AG04449 (cell line): ENCODE measurements around the gene RNPC3.
"Not testable (repeated sequence)": the region's sequence is repeated elsewhere in the genome, so short reads cannot be mapped to it uniquely, and the experiment has no call there.

Experiments
- CTCF ChIA-PET: fragments of 350-600 bp; formaldehyde crosslinking; extraction: SDS; loops from one replicate; lab custom pipeline; 2021; ENCODE audit warnings: antibody characterized with exemption; lab: Yijun Ruan, JAX
- POLR2A ChIA-PET: fragments of 400-600, 350-600 bp; formaldehyde crosslinking; extraction: SDS; loops from one replicate; lab custom pipeline; 2020; ENCODE audit warnings: antibody characterized with exemption, inconsistent platforms; lab: Yijun Ruan, JAX
- DNase-seq: peaks from one replicate; pipeline ENCODE4 v3.0.0-alpha.2; 2010; ENCODE audit warnings: low read depth, low spot score
- H3K4me3 ChIP-seq: 2 replicates; pipeline ENCODE4 v1.5.1; 2011; ENCODE audit warnings: low read depth, mild to moderate bottlenecking, control low read depth, low read length
- TF ChIP-seq, protein P1 (sequence below): IDR thresholded peaks from one replicate; pipeline ENCODE4 v1.5.1; 2011; ENCODE audit warnings: mild to moderate bottlenecking, moderate library complexity, low read length, control low read depth, inconsistent platforms; ENCODE audit not compliant: insufficient read depth; ENCODE audit errors: missing control alignments

Gene RNPC3

GRCh38 chr1:103563056-103563455 is 37.6 kb downstream of the RNPC3 start:
- no peak for DNase-seq
- ChIA-PET CTCF (no interaction called here), POLR2A (interaction anchor here (0.7 kb wide), 1 partner anchor 663 kb away, joined by 3 read pairs; no protein-coding TSS in a partner anchor)
- TF ChIP-seq, protein P1, sequence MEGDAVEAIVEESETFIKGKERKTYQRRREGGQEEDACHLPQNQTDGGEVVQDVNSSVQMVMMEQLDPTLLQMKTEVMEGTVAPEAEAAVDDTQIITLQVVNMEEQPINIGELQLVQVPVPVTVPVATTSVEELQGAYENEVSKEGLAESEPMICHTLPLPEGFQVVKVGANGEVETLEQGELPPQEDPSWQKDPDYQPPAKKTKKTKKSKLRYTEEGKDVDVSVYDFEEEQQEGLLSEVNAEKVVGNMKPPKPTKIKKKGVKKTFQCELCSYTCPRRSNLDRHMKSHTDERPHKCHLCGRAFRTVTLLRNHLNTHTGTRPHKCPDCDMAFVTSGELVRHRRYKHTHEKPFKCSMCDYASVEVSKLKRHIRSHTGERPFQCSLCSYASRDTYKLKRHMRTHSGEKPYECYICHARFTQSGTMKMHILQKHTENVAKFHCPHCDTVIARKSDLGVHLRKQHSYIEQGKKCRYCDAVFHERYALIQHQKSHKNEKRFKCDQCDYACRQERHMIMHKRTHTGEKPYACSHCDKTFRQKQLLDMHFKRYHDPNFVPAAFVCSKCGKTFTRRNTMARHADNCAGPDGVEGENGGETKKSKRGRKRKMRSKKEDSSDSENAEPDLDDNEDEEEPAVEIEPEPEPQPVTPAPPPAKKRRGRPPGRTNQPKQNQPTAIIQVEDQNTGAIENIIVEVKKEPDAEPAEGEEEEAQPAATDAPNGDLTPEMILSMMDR = no peak
- H3K4me3 ChIP-seq = no peak overlapping the region

DNA sequence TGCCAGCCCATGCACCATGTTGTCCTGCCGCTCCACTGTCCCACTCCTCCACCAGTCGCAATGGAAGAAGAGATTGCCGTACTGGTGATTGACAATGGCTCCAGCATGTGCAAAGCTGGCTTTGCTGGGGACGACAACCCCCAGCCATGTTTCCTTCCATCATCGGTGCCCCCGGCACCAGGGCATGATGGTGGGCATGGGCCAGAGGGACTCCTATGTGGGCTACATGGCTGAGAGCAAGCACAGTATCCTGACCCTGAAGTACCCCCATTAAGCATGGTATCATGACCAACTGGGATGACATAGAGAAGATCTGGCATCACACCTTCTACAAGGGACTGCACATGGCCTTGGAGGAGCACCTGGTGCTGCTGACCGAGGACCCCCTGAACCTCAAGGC is 44.0 kb downstream of the RNPC3 start:
- ChIA-PET POLR2A (no interaction called here), CTCF (no interaction called here)
- no peak for DNase-seq

DNA sequence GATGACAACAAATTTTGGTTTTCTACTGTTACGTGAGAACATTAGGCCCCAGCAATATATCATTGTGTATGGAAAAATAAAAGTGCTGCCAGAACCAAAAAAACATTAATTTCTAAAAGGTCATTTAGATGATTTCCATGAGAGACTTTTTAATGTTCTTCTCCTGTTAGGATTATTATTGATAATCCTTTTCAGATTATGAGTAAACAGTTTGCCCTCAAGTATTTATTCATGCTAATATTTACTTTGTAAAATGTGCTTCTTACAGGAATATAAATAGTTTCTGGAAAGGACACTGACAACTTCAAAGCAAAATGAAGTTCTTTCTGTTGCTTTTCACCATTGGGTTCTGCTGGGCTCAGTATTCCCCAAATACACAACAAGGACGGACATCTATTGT is 45.8 kb downstream of the RNPC3 start, which contains the start of gene AMY2B:
Gene AMY2B (plus strand): TSS at position 301 of the 400 bp plus-strand sequence. CDS start 14 bp downstream, at position 315.
- POLR2A ChIA-PET, DNase-seq, H3K4me3 ChIP-seq, CTCF ChIA-PET: not testable (repeated sequence)

More for the DNA sequence above, 44.0 kb downstream of the RNPC3 start:
- TF ChIP-seq, protein P1 = no peak
- no peak overlapping the region for H3K4me3 ChIP-seq

- TF ChIP-seq, protein P1 = no peak
- DNase-seq = no peak
- ChIA-PET CTCF (no interaction called here), POLR2A (no interaction called here)
- no peak overlapping the region for H3K4me3 ChIP-seq
Observed at GRCh38 chr1:103576065-103576464, 50.6 kb downstream of the RNPC3 start.

GRCh38 chr1:103576784-103577183 is 51.3 kb downstream of the RNPC3 start:
- POLR2A ChIA-PET = not testable (repeated sequence)

GRCh38 chr1:103582464-103582863 is 57.0 kb downstream of the RNPC3 start:
- H3K4me3 ChIP-seq = no peak overlapping the region
- TF ChIP-seq, protein P1 = no peak
- no peak for DNase-seq
- POLR2A ChIA-PET = no interaction called here
- CTCF ChIA-PET = no interaction called here

More at GRCh38 chr1:103576784-103577183, 51.3 kb downstream of the RNPC3 start:
- DNase-seq, CTCF ChIA-PET, H3K4me3 ChIP-seq: not testable (repeated sequence)

GRCh38 chr1:103583887-103584286 is 58.4 kb downstream of the RNPC3 start:
- no peak overlapping the region for H3K4me3 ChIP-seq
- ChIA-PET CTCF (no interaction called here), POLR2A (no interaction called here)
- DNase-seq = no peak
- TF ChIP-seq, protein P1 = no peak
